Activated CD4-positive, alpha-beta T cell treated with anti-CD3 and anti-CD28 coated beads, Interleukin-2, Interleukin-6, amounts not matched to agents 100 ng/mL and 50 ng/mL, durations not matched to agents 16 hours and 8 hours (primary cell): ENCODE results near the gene CCL26.
"Not testable (repeated sequence)": the region's sequence is repeated elsewhere in the genome, so short reads cannot be mapped to it uniquely, and the experiment has no call there.

Source experiments
- DNase-seq: peaks from one replicate; pipeline ENCODE4 v3.0.0-alpha.2; 2020

Gene CCL26

DNA sequence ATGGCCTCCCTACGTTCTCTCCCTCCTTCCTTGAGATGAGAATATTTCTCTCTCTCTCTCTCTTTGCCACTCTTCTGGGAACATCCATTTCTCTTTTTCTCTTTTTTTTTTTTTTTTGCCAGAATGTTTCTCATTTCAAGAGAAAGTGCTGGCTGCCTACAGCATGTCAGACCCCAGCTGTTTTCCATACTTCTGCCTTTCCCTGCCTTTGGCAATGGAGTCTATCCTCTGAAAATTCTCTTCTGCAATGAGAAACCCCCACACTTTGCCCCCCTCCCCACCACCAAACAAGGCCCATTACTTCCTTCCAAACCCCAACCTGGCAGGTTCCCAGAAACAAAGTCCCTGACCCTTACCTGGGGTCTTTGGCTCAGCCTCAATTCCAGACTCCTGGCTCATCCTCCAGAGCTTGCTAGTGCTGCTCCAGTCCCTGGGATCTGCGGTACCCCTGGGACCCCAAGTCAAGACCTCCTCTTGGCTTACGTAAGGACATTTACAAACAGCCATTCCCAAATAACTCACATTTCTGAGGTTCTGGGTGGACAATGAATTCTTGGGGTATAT, 17.4 kb upstream of the CCL26 start:
- DNase-seq, result no peak

DNA sequence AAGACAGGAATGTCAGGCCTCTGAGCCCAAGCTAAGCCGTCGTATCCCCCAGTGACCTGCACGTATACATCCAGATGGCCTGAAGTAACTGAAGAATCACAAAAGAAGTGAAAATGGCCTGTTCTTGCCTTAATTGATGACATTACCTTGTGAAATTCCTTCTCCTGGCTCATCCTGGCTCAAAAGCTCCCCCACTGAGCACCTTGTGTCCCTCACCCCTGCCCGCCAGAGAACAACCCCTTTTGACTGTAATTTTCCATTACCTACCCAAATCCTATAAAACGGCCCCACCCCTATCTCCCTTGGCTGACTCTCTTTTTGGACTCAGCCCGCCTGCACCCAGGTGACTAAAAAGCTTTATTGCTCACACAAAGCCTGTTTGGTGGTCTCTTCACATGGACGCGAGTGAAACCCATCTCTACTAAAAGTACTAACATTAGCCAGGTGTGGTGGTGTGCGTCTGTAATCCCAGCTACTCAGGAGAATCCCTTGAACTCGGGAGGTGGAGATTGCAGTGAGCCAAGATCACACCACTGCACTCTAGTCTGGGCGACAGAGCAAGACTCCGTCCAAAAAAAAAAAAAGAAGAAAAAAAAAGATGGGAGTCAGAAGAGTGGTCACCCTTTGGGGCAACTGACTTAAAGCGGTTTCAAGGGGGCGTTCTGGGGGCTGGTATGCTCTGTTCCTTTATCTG, 16.3 kb upstream of the CCL26 start:
- not testable (repeated sequence) for DNase-seq

DNA sequence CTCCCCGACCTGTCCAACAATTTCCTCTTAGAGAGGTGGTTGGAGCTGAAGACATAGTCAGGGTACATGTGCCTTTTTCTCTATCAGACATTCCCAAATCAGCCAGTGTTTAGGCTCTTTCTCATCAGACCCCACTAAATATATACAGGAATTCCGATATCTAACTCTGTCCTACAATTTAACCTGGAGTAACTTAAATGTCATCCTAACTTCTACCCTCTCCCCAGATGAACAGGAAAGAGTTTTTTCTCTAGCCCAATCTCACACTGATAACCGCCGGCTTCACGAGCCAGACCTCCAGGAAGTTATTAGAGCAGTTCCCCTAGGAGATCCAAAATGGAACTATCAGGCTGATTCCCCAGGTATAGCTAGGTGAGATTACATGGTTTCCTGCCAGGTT, 11.0 kb upstream of the CCL26 start:
- DNase-seq, result not testable (repeated sequence)

DNA sequence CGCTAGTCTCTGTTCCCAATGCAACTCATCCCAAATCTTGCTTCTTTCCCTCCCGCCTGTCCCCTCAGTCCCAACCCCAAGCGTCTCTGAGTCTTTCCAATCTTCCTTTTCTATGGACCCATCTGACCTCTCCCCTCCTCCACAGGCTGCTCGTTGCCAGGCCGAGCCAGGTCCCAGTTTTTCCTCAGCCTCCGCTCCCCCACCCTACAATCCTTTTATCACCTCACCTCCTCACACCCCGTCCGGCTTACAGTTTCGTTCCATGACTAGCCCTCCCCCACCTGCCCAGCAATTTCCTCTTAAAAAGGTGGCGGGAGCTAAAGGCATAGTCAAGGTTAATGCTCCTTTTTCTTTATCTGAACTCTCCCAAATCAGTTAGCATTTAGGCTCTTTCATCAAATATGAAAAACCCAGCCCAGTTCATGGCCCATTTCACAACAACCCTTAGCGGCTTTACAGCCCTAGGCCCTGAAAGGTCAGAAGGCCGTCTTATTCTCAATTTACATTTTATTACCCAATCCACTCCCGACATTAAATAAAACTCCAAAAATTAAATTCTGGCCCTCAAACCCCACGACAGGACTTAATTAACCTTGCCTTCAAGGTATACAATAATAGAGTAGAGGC, 8.7 kb upstream of the CCL26 start:
- not testable (repeated sequence) for DNase-seq

DNA sequence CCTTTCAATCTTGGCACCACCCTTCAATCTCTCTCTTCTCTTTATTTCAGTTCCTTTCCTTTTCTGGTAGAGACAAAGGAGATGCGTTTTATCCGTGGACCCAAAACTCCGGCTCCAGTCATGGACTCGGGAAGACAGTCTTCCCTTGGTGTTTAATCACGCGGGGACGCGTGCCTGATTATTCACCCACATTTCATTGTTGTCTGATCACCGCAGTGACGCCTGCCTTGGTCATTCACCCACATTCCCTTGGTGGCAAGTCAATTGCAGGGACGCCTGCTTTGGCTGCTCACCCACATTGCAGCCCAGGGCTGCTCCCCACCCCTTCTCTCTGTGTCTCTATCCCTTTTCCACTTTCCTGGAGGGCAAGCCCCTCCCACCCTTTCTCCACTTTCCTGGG, 7.5 kb upstream of the CCL26 start:
- not testable (repeated sequence) for DNase-seq

DNA sequence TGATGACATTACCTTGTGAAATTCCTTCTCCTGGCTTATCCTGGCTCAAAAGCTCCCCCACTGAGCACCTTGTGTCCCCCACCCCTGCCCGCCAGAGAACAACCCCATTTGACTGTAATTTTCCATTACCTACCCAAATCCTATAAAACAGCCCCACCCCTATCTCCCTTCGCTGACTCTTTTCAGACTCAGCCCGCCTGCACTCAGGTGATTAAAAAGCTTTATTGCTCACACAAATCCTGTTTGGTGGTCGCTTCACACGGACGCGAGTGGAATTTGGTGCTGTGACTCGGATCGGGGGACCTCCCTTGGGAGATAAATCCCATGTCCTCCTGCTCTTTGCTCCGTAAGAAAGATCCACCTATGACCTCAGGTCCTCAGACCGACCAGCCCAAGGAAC, 7.0 kb upstream of the CCL26 start:
- not testable (repeated sequence) for DNase-seq

DNA sequence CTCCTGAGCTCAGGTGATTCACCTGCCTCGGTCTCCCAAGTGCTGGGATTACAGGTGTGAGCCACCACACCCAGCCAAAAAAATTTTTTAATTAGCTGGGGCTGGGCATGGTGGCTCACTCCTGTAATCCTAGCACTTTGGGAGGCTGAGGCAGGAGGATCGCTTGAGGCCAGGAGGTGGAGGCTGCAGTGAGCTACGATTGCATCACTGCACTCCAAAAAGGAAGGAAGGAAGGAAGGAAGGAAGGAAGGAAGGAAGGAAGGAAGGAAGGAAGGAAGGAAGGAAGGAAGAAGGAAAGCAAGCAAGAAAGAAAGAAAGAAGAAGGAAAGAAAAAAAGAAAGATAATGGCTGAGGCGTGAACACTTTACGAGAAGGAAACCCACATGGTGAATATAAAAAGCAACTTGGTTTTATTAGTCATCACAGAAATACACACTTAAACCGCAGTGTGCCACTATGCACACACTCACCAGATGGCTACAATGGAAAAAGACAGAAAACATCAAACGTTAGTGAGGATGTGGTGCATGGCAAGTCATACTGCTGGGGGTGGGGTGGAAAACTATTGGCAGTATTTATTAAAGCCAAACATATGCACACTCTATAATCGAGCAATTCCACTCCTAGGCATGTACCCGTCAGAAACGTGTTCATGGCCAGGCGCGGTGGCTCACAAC, 4.4 kb upstream of the CCL26 start:
- DNase-seq, result peak; percentile 85

DNA sequence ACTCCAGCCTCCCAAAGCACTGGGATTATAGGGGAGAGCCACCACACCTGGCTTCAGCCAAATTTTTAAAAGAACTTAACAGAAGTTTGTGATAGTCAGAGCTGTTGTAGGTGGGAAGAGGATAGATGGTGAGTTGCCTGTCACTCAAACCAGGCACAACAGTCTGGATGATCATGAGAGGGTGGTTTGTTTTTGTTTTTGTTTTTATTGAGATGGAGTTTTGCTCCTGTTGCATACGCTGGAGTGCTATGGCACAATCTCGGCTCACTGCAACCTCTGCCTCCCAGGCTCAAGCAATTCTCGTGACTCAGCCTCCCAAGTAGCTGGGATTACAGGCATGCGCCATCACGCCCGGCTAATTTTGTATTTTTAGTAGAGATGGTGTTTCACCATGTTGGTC, 1.9 kb upstream of the CCL26 start:
- not testable (repeated sequence) for DNase-seq

DNA sequence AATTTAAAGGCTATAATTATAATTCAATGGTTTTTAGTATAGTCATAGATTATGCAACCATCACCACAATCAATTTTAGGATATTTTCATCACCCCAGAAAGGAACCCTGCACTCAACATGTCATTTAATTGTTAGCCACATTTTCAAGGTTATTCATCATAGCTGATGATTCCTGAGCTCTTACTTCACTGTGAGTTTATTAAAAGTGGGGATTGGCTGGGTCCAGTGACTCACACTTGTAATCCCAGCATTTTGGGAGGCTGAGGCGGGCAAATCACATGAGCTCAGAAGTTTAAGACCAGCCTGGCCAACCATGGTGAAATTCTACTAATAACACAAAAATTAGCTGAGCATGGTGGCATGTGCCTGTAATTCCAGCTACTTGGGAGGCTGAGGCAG, 787 bp downstream of the CCL26 start:
- no peak for DNase-seq

DNA sequence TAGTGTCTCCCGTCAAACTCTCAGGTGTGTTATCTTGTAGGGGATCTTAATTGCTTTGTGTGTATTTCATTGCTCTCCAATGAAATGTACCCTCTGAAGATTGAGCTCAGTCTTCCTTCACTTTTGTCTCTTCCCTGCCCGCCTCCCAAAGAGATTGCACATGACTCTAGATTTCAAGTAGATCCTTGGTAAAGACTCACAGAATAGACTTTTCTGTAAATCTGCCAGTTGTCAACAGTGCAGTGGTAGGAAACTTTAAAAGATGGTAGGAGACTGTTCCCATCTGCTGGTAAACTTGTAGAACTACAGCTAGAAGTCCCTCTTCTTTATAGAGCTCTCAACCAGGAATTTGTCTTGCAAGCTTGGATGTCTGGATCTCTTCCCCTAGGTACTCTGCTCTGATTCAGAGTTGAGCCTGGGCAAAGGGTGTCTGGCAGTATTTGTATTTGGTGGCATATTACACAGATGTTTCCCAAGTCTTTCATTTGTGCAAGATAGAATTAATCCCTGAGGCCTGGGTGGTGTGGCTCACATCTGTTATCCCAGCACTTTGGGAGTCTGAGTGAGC, 9.6 kb downstream of the CCL26 start:
- peak; percentile 32 for DNase-seq

DNA sequence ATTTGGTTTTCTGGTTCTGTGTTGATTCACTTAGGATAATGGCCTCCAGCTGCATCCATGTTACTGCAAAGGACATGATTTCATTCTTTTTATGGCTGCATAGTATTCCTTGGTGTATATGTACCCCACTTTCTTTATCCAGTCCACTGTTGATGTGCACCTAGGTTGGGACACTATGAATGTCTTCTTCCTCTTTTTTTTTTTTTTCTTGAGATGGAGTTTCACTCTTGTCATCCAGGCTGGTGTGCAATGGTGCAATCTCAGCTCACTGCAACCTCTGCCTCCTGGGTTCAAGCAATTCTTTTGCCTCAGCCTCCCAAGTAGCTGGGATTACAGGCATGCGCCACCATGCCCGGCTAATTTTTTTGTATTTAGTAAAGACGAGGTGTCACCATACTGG, 10.2 kb downstream of the CCL26 start:
- not testable (repeated sequence) for DNase-seq

DNA sequence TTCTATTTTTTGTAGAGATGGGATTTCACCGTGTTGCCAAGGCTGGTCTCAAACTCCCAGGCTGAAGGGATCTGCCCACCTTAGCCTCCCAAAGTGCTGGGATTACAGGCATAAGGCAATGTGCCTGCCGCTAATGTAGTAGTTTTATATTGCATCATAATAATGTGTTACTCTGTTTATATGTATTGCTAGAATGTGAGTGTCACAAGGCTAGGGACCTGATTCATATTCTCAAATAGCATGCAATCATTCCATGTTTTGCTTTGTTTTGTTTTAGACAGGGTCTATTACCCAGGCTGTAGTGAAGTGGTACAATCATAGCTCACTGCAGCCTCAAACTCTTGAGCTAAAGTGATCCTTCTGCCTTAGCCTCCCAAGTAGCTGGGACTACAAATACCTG, 13.5 kb downstream of the CCL26 start:
- DNase-seq, result no peak

DNA sequence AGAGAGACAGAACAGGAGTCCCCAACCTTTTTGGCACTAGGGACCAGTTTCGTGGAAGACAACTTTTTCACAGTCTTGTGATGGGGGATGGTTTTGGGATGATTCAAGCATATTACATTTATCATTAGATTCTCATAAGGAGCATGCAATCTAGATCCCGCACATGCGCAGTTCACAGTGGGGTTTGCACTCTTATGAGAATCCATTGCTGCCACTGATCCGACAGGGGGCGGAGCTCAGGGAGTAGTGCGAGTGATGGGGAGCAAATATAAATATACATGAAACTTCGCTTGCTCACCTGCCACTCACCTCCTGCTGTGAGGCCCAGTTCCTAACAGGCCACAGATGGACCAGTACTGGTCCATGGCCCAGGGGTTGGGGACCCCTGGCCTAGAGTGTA, 14.2 kb downstream of the CCL26 start:
- no peak for DNase-seq

DNA sequence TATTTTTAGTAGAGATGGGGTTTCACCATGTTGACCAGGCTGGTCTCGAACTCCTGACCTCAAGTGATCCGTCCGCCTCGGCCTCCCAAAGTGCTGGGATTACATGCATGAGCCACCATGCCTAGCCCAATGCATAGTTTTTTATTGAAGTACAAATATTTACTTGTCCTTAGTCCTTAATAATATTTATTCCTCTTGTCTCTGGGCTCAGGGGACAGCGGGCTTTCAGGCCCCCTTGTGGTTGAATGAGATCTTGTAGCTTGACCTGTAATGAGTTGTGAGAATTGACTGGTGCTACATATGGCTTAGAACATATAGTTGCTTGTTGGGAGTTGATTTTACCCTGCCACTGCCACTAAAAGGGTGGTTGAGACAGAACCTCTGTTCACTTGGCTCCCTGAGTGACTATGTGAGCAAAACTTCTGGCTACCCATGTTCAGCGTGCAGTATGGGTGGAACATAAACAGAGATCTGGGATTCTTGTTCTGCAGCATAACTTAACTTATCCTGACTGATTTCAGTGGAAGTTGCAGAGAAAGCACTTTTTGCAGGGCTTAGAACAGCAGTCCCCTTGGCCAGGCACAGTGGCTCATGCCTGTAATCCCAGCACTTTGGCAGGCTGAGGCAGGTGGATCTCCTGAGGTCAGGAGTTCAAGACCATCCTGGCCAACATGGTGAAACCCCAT, 14.9 kb downstream of the CCL26 start:
- DNase-seq, result no peak

DNA sequence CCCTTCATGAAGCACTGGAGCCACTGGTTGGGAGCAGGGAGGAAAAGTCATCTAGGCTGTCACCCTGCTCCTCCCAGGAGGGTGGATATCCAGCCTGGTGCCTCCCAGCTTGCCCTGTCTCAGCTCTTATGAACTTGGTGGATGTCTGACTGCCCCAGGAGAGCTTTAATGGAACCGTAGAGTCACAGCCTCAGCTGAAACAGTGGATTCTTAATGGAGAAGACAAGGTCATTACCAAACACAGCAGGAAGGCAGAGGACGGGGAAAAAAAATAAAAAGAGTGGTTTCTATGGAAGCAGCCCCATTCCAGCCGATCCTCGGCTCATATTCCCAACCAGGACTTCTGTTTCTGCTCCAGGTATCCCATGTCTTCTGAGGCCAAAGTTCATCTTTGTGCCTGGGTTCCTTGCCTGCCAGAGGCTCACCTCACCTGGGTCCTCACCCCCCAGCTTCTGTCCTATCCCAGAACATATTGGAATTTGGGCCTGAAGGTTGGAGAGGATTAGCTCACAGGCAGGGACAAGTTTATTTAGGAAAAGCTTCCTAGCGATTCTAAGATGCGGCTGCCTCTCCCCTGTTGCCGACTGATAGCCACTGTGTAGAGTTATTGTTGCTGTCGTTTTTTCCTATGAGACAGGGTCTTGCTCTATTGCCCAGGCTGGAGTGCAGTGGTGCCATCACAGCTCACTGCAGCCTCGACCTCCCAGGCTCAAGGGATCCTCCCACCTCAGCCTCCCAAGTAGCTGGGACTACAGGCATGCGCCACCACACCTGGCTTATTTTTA, 15.6 kb downstream of the CCL26 start:
- no peak for DNase-seq

DNA sequence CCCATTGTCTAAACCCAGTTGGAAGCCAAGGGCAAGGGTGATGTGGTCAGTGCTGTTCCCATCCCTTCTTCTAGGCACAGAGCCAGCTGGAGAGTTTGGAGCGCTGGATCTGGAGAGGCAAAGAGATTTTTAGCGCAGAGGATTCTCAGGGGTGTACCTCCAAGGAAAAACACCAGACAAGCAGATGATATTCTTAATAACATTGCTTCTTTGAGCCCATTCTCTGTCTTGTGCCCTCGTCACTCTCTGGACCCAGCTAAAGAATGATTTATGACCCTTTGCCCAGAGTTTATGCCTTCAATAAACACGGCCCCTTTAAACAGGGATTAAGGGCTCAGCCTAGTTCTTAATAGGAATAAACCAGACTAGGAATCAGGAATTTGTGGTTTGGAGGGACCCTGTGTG, 28.6 kb downstream of the CCL26 start:
- no peak for DNase-seq

DNA sequence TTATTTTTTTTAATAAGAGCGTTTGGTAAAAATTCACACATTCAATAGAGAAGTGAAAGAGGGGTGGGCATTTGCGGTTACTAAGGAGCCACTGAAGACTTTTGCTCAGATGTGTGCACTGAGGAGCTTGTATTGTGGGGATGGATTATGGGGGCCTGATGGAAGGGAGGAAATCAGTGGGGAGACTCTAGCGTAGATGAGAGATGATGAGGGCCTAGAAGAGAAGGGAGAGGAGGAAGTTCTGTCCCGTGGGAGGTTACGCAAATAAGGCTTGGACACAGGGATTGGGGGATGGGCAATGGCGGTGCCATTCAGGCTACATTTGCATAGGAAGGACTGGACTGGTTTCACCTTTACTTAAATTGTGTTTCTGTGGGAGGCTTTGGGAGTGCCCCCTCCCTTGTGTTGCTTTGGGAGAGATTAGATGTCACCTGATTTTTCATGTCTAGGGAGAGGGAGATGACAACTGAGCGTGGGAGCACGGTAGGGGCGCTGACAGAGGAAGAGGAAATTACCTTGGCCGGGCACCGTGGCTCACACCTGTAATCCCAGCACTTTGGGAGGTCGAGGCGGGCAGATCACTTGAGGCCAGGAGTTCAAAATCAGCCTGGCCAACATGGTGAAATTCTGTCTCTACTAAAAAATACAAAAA, 31.0 kb downstream of the CCL26 start:
- DNase-seq, result no peak

DNA sequence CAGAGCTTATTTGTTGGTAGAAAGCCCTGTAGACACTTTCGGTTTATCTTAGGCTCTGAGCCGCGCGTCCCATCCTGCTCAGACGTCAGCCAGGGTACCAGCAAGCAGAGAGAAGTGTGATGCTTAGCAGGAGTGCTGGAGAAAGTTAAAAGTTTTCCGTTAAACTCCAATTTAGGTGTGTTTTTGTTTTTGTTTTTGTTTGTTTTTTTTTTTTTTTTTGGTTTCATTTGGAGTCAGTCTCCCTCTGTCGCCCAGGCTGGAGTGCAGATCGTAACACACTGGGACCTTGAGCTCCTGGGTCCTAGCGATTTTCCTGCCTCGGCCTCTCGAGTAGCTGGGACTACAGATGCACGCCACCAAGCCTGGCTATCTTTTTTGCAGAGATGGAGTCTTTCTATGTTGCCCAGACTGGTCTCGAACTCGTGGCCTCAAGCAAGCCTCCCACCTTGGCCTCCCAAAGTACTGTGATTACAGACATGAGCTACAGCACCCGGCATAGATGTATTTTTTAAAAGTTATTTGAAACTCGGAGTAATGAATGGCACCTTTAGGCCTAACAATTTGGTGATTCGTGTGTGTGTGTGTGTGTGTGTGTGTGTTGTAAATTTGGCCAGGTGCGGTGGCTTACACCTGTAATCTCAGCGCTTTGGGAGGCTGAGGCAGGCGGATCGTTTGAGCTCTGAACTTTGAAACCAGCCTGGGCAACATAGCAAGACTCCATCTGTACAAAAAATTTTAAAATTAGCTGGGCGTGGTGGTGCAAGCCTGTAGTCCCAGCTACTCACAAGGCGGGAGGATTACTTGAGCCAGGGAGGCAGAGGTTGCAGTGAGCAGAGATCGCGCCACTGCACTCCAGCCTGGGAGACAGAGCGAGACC, 32.0 kb downstream of the CCL26 start:
- peak; percentile 60 for DNase-seq

DNA sequence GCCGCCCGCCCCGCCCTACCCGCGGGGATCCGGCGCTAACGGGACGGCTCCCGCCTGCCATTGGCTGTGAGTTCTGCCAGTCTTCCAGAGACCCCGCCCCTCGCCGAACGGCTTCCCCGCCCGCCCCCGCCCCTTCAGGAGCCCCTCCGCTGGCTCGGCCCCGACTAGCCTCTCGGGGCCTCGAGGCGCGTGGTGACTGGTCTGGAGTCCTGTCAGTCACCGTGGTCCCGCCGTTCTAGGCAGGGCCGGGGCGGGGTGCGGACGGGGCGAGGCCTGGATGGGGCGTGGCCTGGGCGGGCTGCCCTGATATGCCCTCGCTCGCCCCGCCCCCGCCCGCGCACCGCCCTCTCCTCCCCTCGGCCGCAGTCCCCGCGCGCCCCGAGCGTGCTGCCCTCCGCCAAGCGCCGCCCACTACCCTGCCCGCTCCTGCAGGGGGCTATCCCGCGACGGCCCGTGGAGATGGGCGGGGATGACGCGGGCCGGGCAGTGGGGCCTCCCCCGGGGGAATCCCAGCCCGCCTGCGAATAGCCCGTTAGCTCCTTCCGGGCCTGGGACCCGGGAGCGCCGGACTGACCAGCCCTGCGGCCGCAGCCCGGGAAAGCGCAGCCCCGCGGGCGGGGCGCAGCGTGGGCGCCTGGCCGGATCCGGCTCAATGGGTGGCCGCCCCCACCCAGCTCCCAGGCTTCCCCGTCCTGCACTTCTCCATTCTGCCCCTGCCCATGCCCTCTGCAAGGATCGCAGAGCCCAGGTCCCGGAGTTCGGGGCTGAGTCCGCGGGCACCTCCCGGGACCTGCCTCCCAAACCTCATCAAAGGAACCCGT, 32.8 kb downstream of the CCL26 start:
- DNase-seq, result peak; percentile 99

DNA sequence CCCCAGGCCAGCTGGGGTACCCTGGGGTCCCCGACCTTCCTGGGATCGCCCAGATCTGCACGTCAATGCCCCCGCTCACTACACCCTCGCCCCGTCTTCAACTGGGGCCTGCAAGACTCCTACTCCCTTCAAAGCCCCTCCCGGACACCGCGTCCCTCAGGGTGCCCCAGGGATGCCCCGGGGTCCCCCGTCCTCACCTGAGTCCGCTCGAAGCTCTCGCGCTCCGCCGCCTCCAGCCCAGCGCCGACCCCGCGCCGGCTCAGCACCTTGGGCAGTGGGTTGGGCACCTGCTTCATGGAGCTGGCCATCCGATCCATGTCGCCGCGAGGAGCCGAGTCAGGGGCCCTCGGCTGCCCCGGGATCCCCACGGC, 33.4 kb downstream of the CCL26 start, which contains the start of gene HIP1:
Gene HIP1 (minus strand): TSS at position 338 of the 371 bp plus-strand sequence. CDS start 21 bp downstream, at position 317.
- no peak for DNase-seq
